Keratinocyte (primary cell): ENCODE measurements around the gene DNAH11. TPM values are rescaled to one million over a fixed set of nuclear protein-coding genes. Genes with fewer than 3 reads are reported as not detected.

Experiments used
- DNase-seq: peaks from one replicate; pipeline ENCODE4 v3.0.0-alpha.2; 2011; ENCODE audit warnings: low read depth, missing footprints, low spot score
- FAIRE-seq: peaks from 2 replicates; lab custom pipeline; 2011; peaks lifted over from hg19 to GRCh38; lab: Jason Lieb, UNC
- H2AFZ ChIP-seq: 2 replicates; pipeline ENCODE4 v1.6.0; 2012; ENCODE audit warnings: low read length, control low read depth, inconsistent platforms; ENCODE audit not compliant: control insufficient read depth
- H3K27ac ChIP-seq: 2 replicates; pipeline ENCODE4 v1.5.1; 2011; ENCODE audit warnings: low read length; ENCODE audit not compliant: control insufficient read depth, insufficient read depth
- H3K27me3 ChIP-seq: 3 replicates; pipeline ENCODE4 v1.6.0; 2011; ENCODE audit warnings: low read length; ENCODE audit not compliant: control insufficient read depth, insufficient read depth; ENCODE audit errors: extremely low read depth
- H3K36me3 ChIP-seq, 2 experiments: 2 replicates in 1 of 2; 3 replicates in 1 of 2; pipeline ENCODE4 v1.5.1; 2011; ENCODE audit warnings: low read length in 2 of 2, mild to moderate bottlenecking in 1 of 2; ENCODE audit not compliant: control insufficient read depth in 2 of 2, insufficient read depth in 2 of 2; ENCODE audit errors: extremely low read depth in 1 of 2
- H3K4me1 ChIP-seq: 3 replicates; pipeline ENCODE4 v1.5.1; 2011; ENCODE audit warnings: low read length; ENCODE audit not compliant: control insufficient read depth, insufficient read depth; ENCODE audit errors: extremely low read depth
- H3K4me2 ChIP-seq: 3 replicates; pipeline ENCODE4 v1.6.0; 2011; ENCODE audit warnings: low read depth, low read length; ENCODE audit not compliant: control insufficient read depth, insufficient read depth; ENCODE audit errors: extremely low read depth
- H3K4me3 ChIP-seq, 3 experiments: fragments of 200-600 bp in 1 of 3; sonication (generic) in 1 of 3; 2 replicates in 2 of 3; 3 replicates in 1 of 3; pipeline ENCODE4 v1.5.1; 2011 to 2016; ENCODE audit warnings: low read length in 3 of 3, mild to moderate bottlenecking in 3 of 3, control low read depth in 2 of 3, inconsistent platforms in 1 of 3, low read depth in 1 of 3, mixed read lengths in 1 of 3, mixed run types in 1 of 3, moderate library complexity in 1 of 3; ENCODE audit not compliant: control insufficient read depth in 2 of 3, insufficient read depth in 2 of 3; ENCODE audit errors: extremely low read depth in 1 of 3
- H3K79me2 ChIP-seq: 2 replicates; pipeline ENCODE4 v1.6.0; 2012; ENCODE audit warnings: low read length; ENCODE audit not compliant: control insufficient read depth, insufficient read depth
- H3K9ac ChIP-seq: 3 replicates; pipeline ENCODE4 v1.6.0; 2011; ENCODE audit warnings: low read length; ENCODE audit not compliant: control insufficient read depth, insufficient read depth; ENCODE audit errors: extremely low read depth
- H3K9me1 ChIP-seq: 3 replicates; pipeline ENCODE4 v1.6.0; 2011; ENCODE audit warnings: low read length; ENCODE audit not compliant: control insufficient read depth, insufficient read depth; ENCODE audit errors: extremely low read depth
- H3K9me3 ChIP-seq: 2 replicates; pipeline ENCODE4 v1.5.1; 2012; ENCODE audit warnings: low read depth, low read length; ENCODE audit not compliant: control insufficient read depth
- H4K20me1 ChIP-seq: 3 replicates; pipeline ENCODE4 v1.6.0; 2011; ENCODE audit warnings: low read length; ENCODE audit not compliant: control insufficient read depth, insufficient read depth; ENCODE audit errors: extremely low read depth
- EZH2 ChIP-seq: IDR thresholded peaks from one replicate; pipeline ENCODE4 v1.6.1; 2012; ENCODE audit warnings: inconsistent platforms, mild to moderate bottlenecking, low read length, moderate library complexity
- dilution Hi-C: fragments of 300-500 bp; cut with MboI; formaldehyde crosslinking; loops from one replicate; pipeline ENCODE4 v1.7.0; 2020; ENCODE audit warnings: low sequenced_read_pairs; ENCODE audit not compliant: extremely low pct_ligation_motif_present
- polyA plus RNA-seq, 5 experiments: library from polyadenylated mRNA; depleted of rRNA in 3 of 5; stranded (reverse) in 3 of 5; stranded (forward) in 1 of 5; unstranded in 1 of 5; fragments of >200 nt; gene quantifications; 1 replicate in 1 of 5; 2 replicates in 3 of 5; 3 replicates in 1 of 5; pipeline versions ENCODE4 v1.2.1 to v1.2.3, GENCODE V29; 2011 to 2012; ENCODE audit warnings: missing spikeins in 2 of 5, low read depth in 1 of 5, low replicate concordance in 1 of 5
- TF ChIP-seq, protein P1 (sequence below), 3 experiments: IDR thresholded peaks in 1 of 3; conservative IDR thresholded peaks in 1 of 3; optimal IDR thresholded peaks in 1 of 3; 2 replicates in 2 of 3; 3 replicates in 1 of 3; pipeline versions ENCODE3 to v1.5.1; 2011; ENCODE audit warnings: low read length in 3 of 3, mild to moderate bottlenecking in 3 of 3, moderate library complexity in 2 of 3, control low read depth in 1 of 3, inconsistent platforms in 1 of 3; ENCODE audit not compliant: insufficient read depth in 2 of 3; ENCODE audit errors: extremely low read depth in 1 of 3

The DNAH11 gene
- polyA plus RNA-seq, 1 donor (not counting 4 experiments of a cell fraction or from before 2014, with no cell fraction given): 0.21 TPM

DNA sequence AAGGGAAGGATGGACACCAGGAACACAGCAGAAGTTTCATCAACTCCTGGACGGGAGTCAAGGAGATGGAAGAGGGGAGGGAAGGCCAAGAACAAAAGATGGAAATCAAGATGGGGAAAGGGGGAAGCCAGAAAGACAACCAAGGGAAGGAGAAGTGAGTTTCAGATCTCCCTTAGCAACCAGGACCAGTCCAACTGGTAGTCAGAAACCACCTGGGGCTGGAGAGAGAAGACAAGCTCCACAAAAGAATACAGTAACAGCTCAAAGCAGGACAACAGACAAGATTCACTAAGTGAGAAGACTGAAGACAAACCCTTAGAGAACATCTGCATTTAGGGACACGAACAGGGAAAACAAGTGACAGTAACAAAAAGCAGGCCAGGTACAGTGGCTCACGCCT is 372.3 kb downstream of the DNAH11 start:
- Histone ChIP-seq H3K79me2 (no peaks in the 10 kb centered on the region), H3K9me1 (no peaks in the 10 kb centered on the region), H3K4me3 (no peak overlapping the region), H3K36me3 (peaks cover 3 to 12% of the 10 kb centered on the region in 2 experiments), H3K4me2 (peak overlapping the region; percentile 51), H3K9me3 (no peaks in the 10 kb centered on the region), H3K4me1 (peaks cover 13% of the 10 kb centered on the region), H3K27ac (no peak overlapping the region), H3K27me3 (no peaks in the 10 kb centered on the region), H2AFZ (peak overlapping the region; percentile 50), H3K9ac (no peak overlapping the region), H4K20me1 (no peaks in the 10 kb centered on the region)
- TF ChIP-seq EZH2: no peak
- TF ChIP-seq, protein P1, sequence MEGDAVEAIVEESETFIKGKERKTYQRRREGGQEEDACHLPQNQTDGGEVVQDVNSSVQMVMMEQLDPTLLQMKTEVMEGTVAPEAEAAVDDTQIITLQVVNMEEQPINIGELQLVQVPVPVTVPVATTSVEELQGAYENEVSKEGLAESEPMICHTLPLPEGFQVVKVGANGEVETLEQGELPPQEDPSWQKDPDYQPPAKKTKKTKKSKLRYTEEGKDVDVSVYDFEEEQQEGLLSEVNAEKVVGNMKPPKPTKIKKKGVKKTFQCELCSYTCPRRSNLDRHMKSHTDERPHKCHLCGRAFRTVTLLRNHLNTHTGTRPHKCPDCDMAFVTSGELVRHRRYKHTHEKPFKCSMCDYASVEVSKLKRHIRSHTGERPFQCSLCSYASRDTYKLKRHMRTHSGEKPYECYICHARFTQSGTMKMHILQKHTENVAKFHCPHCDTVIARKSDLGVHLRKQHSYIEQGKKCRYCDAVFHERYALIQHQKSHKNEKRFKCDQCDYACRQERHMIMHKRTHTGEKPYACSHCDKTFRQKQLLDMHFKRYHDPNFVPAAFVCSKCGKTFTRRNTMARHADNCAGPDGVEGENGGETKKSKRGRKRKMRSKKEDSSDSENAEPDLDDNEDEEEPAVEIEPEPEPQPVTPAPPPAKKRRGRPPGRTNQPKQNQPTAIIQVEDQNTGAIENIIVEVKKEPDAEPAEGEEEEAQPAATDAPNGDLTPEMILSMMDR (optimal IDR thresholded peaks at IDR 0.05 in 1 of 3, IDR thresholded peaks at IDR 0.05 in 1 of 3, conservative IDR thresholded peaks at IDR 0.05 in 1 of 3; ENCODE audit: extremely low read depth in 1 of 3, insufficient read depth in 2 of 3, low read length in 3 of 3): no peak
- DNase-seq (no peak), FAIRE-seq (peak; percentile 46)
- dilution Hi-C loops: no loop called here

DNA sequence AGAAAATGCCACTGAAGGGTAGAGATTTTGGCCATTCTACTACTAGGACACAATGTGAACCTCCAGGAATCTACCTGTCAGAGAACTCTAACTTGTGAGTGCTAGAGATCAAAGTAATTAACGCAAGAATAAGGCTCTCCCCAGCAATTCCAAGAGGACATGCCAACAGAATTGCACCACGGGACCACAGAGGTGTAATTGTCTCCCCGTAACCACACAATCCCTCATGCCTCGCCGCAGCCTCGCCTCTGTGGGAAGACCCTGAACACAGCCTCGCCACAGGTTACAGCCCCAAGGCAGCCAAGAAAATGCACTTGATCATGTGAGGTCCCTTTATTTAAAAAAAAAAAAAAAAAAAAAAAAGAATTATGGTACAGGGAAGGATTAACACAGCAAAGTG is 373.3 kb downstream of the DNAH11 start:
- no peaks in the 10 kb centered on the region for H3K9me1 ChIP-seq
- peaks cover 3 to 12% of the 10 kb centered on the region in 2 experiments for H3K36me3 ChIP-seq
- H4K20me1 ChIP-seq: no peaks in the 10 kb centered on the region
- TF ChIP-seq EZH2: no peak
- TF ChIP-seq, protein P1 (optimal IDR thresholded peaks at IDR 0.05 in 1 of 3, IDR thresholded peaks at IDR 0.05 in 1 of 3, conservative IDR thresholded peaks at IDR 0.05 in 1 of 3; ENCODE audit: extremely low read depth in 1 of 3, insufficient read depth in 2 of 3, low read length in 3 of 3): no peak
- FAIRE-seq (no peak), DNase-seq (no peak)
- H3K4me1 ChIP-seq: peaks cover 13% of the 10 kb centered on the region
- no peak overlapping the region for H3K4me3 ChIP-seq
- H3K4me2 ChIP-seq: no peak overlapping the region
- no peak overlapping the region for H3K9ac ChIP-seq
- no peak overlapping the region for H3K27ac ChIP-seq
- dilution Hi-C loops: no loop called here
- H3K27me3 ChIP-seq: no peaks in the 10 kb centered on the region
- H3K79me2 ChIP-seq: no peaks in the 10 kb centered on the region
- no peaks in the 10 kb centered on the region for H3K9me3 ChIP-seq
- no peak overlapping the region for H2AFZ ChIP-seq
